Activated naive CD4-positive, alpha-beta T cell (primary cell): ENCODE data around the gene CEP57L1.
"Not testable (repeated sequence)": the region's sequence is repeated elsewhere in the genome, so short reads cannot be mapped to it uniquely, and the experiment has no call there.

ENCODE experiments used
- DNase-seq, 4 experiments: peaks; one replicate each; lab custom pipeline; 2025; lab: John Stamatoyannopoulos, UW

Gene CEP57L1

DNA sequence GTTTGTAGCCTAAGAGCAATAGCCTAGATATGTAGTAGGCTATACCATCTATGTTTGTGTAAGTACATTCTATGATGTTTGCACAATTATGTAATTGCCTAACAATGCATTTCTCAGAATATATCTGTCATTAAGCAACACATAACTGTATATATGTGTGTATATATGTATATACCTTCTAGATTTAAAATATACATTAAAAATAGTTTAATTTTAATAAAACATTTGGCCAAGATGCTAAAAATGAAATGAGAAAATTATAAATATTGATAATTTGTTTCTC is 21.2 kb upstream of the CEP57L1 start:
- DNase-seq = no peak

DNA sequence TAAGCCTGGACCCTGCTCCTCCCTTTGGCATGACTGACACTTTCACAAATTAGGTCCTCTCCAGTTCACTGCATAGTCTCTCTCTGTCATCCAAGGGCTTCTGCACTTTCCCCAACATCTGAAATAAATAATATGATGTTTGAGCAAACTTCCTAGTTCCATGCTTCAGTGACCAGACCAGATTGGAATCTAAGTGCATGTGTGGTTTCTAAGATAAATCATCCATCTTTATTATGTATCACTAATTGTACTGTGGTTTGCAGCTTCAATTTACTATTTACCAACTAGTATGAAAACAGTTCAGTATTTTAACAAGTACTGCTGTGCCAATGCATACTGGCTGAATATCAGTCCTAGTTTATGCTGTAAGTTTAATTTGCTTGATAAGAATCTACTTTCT is 19.4 kb upstream of the CEP57L1 start:
- DNase-seq = no peak

DNA sequence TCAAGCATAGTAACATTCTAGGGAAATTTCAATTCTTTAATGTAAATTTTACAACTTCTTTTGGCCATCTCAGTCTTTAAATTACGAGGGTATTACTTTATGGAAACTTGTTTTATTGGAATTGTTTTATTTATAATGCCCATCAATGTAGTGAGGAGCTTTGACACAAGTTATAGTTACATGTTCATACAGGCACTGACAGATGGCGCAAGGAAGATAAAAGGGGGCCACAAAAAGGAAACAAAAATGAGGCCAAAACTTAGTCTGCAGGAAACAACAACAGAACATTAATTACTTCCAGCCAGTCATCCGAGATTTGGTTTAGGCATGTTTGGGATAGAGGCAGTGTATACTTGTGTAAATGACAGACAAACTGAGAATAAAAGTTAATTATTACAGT is 18.9 kb upstream of the CEP57L1 start:
- no peak for DNase-seq

DNA sequence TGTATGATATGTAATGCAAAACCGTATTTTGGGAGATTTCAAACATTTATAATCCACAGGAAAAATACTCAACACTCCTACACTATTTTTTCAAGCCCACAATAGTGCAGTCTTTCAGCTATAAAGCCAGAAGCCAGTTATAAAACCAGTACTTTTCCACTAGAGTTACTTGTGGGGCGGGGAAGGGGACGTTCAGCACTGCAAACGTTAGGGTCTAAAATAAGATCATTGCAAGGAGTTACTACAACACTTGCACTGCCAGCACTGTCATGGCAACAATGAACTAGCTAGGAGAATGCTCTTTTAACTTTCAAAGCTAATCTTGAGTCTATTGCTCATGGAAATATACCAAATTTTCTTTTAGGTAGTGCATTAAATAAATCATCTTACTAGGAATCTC is 15.3 kb upstream of the CEP57L1 start:
- no peak for DNase-seq

DNA sequence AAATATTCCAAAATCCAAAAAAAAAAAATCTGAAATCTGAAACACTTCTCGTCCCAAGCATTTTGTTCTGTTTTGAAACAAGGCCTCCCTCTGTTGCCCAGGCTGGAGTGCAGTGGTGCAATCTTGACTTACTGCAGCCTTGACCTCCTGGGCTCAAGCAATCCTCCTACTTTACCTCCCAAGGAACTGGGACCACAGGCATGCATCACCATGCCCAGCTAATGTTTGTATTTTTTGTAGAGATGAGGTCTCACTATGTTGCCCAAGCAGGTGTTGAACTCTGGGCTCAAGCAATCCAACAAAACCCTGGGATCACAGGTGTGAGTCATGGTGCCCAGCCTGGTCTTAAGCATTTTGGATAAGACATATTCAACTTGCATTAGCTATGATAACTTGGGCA is 14.3 kb upstream of the CEP57L1 start:
- no peak for DNase-seq

DNA sequence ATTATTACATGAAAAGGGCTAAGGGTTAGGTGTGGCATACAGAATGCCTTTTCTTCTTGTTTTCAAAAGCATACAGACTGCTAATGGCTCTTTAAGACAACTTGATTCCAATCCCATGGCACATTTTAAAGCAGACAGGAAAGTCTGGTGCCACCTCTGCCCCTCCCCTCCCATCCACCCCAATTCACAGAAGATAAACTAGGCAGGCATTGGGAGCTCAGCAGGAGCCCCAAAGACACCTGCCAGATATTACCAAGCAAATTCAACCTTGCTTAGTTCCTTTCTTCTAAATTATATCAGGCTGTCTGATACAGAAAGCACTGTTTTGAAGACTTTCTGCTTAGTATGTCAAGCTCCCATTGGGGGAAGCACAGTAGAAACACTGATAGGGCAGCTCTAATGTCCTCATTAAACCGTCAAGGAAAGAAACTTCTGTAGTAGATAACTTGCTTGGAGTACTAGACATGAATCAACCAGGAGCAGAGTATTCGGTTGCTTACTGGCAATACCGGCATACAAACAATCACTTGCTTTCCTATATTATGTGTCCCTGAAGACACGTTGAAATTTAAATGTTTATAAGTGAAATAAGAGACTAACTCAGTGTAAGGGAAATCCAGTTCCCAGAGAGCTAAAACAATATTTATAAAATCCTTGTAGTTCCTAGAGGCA is 13.7 kb upstream of the CEP57L1 start:
- DNase-seq = no peak

- no peak for DNase-seq
Measured at GRCh38 chr6:109082188-109082577, 13.1 kb upstream of the CEP57L1 start.

DNA sequence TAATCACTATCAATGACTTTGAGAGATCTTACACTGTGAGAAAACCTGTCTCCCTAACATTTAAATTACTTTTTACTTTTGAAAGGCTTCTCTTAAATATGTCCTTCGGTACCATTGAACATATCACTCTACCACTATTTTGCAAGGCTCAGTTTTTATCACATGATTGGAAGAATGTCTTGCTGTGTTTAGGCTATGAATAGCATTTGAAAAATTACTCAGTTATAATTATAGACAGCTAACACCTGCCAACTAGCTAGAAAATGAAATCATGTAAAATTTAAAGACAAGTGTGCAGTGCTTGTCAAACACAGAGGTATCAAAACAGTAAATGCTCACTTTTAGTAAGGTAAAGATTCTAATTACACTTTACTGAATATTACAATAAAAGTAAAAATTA is 11.7 kb upstream of the CEP57L1 start:
- no peak for DNase-seq

- DNase-seq = not testable (repeated sequence)
Measured at GRCh38 chr6:109084146-109084545, 11.2 kb upstream of the CEP57L1 start.

GRCh38 chr6:109087661-109088264 is 7.5 kb upstream of the CEP57L1 start:
- DNase-seq = no peak

DNA sequence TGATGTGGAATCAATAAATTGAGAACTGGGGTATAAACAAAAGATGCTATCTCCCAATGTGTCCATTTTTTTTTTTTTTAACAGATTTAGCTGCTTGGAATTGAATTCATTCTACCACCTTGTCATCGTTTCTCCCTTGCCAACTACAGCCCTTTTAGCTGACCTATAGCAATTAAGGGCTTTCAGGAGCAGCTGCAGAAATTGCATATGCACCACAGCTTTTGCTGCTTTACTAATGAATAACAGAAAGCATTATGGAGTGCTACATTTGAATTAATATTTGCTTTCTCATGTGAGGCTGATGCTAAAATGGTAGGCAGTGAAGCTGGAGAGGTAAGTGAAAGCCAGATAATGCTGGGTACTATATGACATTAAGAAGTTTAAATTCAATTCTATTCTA is 6.3 kb upstream of the CEP57L1 start:
- DNase-seq = no peak

GRCh38 chr6:109091314-109092024 is 3.8 kb upstream of the CEP57L1 start:
- no peak for DNase-seq

DNA sequence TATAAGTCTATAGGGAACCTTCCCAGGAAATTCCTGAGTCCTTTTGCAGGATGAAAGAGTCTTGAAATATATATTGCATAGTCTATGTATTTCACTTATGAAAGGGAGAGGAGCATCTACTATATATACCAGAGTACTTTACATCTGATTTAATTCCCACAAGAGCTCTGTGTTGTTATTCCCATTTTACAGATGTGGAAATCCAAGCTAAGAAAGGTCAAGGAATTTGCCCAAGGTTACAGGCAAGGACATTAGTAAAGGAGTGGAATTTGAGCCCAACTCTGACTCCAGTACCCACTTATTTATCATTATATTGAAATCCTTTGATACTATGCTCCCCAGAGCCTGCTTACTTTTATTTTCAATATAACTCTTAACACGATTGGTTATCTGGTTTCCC is 3.2 kb upstream of the CEP57L1 start:
- DNase-seq = no peak

DNA sequence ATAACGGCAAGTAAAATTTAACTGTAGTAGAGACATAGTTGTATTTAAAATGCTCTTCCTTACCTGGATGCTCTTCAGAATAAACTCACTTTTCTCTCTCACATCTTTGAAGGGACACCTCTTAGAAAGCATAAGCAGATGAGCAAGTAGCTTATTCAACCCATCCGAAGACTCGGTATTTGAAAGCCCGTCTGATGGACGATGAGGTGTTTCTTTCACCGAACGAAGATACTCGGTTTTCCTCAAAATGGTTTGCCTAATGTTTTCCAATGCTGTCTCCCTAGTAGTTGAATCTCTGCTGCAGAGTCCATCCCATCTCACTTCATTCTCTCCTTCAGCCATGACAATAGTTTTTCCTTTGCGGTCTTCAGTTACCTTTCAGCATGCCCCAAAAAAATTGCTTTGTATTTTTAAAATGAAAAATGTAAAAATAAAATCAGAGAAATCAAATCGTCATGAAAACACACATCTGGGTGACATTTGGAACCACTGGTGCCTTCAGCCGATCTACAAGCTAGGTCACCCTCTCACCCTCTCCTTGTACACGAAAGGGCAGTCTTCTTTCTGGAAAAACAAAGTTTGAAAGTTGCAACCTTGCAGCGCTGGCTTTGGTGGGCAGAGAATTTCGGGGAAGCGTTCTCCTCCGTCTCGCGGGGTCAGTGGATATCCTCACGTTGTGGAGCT is 1.4 kb upstream of the CEP57L1 start:
- no peak for DNase-seq

GRCh38 chr6:109094416-109095035 is 781 bp upstream of the CEP57L1 start, which contains the start of gene SESN1:
Gene SESN1 (minus strand): TSS chr6:109094846. CDS start chr6:109094073, 773 bp downstream.
- peak; percentile 50 to 69 (median 56) for DNase-seq

DNA sequence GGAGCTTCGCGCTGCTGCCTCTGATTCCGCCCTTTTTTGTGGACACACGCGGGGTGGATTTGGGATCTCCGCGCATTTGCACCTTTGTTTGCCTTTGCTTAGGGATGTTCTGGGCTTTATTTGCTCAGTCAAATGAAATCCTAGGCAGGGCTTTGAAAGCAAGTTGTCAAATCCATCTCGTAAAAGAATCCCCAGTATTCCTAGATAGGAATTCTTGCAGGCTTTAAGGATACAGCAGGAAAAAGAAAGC is 453 bp downstream of the CEP57L1 start:
- no peak for DNase-seq

GRCh38 chr6:109096208-109096607 is 901 bp downstream of the CEP57L1 start:
- DNase-seq = no peak

DNA sequence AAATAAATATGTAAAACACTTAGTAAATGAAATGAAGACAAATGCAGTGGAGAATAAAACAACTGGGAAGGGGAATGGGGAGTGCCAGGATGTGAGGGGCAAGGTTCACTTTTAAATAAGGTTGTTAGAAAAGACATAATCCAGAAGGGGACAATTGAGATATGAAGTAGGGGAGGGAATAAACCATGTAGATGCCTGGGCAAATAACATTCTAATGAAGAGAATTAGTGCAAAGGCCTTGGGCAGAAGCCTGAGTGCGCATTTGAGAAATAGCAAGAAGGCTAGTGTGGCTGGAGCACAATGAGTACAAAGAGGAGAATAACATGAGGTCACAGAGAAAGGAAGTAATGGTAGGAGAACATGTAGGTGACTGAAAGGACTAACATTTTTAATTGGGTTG is 2.4 kb downstream of the CEP57L1 start:
- DNase-seq = no peak

DNA sequence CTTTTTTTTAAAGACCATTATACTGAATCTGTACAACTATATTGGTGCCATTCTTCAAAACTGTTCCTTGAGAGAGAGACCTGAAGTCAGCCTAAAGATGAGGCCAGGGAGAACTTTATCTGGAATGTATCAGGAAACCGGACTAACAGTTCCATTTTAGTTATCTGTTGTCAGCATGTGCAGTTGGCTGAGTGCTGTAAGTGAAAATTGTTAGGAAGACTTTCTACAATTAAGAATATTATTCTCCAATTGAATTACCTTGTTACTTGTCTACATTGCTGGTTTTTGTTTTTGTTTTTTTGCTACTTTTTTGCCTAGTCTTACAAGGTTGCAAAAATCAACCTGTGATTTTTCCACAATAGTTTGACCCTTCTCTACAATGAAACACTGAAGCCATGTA is 7.5 kb downstream of the CEP57L1 start:
- DNase-seq = no peak

GRCh38 chr6:109103942-109104341 is 8.6 kb downstream of the CEP57L1 start:
- DNase-seq = no peak

DNA sequence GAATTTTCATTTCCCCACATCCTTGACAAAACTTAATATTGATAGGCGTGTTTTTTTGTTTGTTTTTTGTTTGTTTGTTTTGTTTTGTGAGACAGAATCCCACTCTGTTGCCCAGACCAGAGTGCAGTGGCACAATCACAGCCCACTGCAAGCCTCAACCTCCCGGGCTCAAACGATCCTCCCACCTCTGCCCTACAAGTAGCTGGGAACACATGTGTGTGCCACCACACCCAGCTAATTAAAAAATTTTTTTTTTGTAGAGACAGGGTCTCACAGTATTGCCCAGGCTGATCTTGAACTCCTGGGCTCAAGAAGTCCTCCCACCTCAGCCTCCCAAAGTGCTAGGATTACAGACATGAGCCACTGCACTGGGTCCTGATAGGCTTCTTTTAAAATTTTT is 9.2 kb downstream of the CEP57L1 start:
- DNase-seq = no peak

DNA sequence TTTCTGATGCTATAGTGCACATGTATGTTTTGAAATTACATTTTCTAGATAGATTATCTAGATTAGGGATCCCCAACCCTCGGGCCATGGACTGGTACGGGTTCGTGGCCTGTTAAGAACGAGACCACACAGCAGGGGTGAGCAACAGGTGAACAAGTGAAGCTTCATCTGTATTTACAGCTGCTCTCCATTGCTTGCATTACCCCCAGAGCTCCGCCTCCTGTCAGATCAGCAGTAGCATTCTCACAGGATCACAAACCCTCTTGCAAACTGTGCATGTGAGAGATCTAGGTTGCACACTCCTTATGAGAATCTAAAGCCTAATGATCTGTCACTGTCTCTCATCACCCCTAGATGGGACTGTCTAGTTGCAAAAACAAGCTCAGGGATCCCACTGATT is 10.4 kb downstream of the CEP57L1 start:
- DNase-seq = no peak

GRCh38 chr6:109109663-109110062 is 14.4 kb downstream of the CEP57L1 start:
- DNase-seq = not testable (repeated sequence)
